GM18519 (cell line): ENCODE data around the gene WWTR1.

Experiments
- ATAC-seq: cut with Tn5 transposase; IDR thresholded peaks from one replicate; pipeline ENCODE4 v1.9.1; 2021; ENCODE audit warnings: mild to moderate bottlenecking, moderate library complexity; ENCODE audit not compliant: unreplicated experiment, low FRiP score

The WWTR1 gene

DNA sequence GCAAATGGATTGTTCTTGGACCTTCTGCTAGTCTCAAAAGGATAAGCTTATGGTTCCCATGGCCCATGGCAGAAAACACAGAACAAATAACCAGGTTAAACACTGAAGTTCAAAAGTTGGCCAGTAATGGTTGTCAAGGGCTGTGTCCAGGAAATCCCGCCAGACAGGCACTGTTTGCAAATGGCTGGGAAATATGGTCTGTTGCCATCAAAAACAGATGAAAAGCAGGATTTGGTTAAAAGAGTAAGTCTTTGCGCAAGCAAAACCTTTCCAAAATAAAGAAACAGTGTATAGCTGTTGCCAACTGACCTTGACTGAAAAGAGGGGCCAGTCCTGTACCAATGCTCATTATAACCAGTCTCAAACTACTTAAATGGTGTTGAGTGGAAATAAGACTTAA lies 58.6 kb downstream of the WWTR1 start:
- no peak for ATAC-seq

DNA sequence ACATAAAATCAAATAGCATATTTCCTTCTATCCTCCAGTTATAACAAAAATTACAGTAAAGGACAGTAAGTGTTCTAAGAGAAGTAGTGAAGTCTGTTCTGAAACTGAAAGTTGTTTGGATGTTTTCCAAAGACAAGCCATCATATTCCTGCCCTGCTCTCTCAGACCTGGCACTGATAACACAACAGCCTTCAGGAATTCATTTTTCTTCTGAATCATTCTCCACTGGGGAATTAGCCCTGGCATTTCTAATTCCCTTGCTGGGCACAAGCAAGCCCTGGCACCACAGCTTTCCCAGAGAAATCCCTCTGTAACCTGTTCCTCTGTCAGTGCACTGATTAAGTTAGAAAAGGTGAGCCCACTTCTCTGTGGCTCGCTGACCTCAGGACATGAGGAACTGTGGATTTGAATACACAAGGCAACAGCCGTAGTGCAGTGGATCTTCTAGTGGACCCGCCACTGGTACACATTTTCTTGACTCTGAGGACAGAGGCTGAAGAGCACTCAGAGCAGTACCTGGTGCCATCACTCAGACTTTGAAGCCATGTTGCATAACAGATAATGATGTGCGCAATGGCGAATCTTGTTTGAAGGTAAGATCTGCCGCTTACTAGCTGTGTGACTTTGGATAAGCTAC lies 61.6 kb downstream of the WWTR1 start:
- ATAC-seq: no peak

DNA sequence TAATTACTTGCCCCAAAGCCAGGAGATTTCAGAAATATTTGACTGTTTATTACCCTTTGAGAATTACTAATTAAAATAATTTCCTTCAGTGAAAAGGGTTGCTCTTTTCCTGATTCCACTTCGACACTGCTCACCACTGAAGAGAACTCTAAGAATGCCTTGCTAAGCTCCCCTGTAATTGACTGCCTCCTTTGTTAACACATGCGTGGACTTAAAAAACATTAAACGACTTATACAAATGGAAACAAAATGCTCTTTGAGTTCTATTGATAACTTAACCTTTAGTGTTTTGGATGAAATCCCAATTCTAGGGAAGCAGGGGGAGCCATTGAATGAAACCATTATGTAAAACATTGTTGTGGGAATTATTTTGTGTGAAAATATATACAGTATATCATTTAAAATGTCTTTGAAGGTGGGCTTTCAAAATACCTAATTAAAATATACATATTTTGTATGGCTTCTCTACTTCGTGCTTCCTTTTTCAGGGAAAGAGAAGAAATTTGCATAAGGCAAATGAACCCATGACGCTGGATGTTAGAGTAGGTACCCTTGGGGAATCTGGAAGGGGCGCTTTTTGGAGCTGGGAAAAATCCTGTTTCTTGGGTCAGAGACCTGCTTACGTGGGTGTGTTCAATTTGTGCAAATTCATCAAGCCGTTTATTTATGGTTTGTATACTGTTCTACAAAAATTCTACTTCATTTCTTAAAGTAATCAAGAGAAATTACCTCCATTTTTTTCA lies 64.2 kb downstream of the WWTR1 start:
- no peak for ATAC-seq

GRCh38 chr3:149592758-149593240 lies 65.0 kb downstream of the WWTR1 start:
- no peak for ATAC-seq

GRCh38 chr3:149590691-149591441 lies 67.0 kb downstream of the WWTR1 start:
- ATAC-seq: no peak

DNA sequence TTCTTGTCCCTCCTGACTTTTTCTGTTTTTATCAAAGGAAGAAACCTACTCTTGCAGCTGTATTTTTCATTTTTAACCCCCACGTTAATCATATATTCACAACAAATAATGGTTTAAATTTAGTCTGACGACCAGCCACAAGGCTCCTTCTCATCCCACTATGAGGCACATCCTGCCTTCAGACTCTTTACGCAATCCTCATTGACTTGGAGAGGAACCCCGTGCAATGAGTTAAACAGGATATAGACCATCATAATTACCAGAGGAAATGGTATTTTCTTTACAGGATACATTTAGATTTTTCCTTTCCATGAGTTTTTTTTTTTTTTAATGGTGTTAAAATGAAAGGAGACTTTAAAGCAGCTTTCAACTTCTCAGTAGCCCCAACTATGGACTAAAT lies 68.5 kb downstream of the WWTR1 start:
- no peak for ATAC-seq

DNA sequence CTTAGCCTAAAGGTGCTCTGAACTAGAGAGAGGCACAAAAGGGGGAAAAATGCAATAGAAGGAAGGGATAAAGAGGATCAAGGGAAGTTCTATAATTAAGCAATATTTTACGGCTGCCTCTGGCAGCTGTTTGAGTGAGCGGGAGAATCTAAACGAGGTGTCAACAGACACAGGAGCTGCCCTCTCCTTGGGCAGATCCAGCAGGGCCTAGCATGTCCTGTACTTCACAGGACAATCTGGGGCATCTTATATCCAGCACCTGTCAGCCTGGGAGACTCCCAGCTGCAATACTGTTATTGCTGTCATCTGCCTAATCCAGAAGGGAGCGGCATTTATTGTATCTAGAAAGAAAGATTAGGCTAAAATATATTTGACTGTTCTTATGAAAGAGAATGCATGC lies 68.9 kb downstream of the WWTR1 start:
- ATAC-seq: no peak

GRCh38 chr3:149587383-149587782 lies 70.4 kb downstream of the WWTR1 start:
- ATAC-seq: no peak

- ATAC-seq: no peak
These were observed 71.0 kb downstream of the WWTR1 start for GRCh38 chr3:149586871-149587270.

DNA sequence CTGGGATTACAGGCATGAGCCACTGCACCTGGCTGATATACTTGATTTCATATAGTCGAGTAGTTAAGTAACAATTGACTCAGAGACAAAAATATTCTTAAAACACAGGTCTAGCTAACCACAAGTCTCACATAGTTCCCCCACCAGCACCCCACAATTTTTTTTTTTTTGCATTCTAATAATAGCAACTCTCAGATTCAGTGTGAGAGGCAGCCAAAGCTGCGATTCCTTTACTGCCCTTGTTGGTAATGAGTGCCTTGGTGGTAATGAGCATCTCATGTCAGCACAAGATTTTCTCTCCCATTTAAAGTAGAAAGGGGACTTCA lies 72.5 kb downstream of the WWTR1 start:
- ATAC-seq: peak; percentile 90

GRCh38 chr3:149583921-149584635 lies 73.7 kb downstream of the WWTR1 start:
- ATAC-seq: no peak

GRCh38 chr3:149582395-149582794 lies 75.4 kb downstream of the WWTR1 start:
- ATAC-seq: no peak

DNA sequence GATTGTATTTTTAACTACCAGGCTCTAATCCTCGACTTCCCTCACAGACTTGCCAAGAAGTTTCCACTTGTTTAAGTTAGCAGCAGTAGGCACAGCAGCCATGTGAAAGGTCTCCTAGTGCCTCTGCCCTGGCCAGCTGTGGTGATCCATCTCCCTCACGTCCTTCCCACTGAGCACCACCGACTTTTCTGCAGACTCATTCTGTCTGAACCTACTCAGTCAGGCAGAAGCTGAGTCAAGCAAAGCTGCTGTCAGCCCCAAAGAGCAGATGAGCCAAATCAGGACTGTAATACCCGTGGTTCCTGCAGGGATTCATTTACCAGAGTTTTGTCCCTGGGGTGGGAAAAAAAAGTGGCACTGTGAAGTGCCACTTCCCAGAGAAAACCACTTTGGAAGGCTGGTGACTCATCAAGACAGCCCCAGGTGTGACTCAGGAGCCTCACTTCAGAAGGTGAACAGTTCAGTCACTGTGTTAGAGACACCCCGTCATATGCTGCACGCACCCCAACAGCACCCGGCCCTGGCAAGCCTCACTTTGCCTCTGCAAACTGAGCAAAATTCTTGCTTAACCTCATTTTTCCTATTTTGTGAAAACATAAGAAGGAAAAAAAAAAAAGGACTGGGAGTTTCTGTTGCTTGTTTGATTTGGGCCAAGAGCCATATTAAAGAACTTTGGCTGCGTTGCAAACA lies 76.0 kb downstream of the WWTR1 start:
- ATAC-seq: no peak

DNA sequence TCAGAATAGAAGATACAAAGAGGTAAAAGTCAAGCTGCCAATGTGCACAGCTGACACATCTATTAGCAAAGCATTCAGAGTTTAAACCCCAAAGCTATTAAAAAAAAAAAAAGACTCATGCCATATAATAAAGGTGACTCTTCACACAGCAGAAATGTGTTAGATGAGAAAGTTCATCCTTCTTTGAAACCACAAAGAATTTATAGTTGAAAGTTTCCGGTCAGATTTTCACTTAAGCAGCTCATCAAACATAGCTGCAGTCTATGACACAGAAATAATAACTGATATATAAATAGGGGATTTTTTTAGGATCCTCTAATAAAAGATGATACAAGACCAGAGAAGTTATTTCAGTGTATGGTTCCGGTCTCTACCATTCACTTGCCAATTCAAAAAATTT lies 76.6 kb downstream of the WWTR1 start:
- no peak for ATAC-seq

- peak; percentile 50 for ATAC-seq
These were observed 77.8 kb downstream of the WWTR1 start for GRCh38 chr3:149579838-149580542.

- ATAC-seq: no peak
These were observed 78.7 kb downstream of the WWTR1 start for GRCh38 chr3:149579161-149579560.

DNA sequence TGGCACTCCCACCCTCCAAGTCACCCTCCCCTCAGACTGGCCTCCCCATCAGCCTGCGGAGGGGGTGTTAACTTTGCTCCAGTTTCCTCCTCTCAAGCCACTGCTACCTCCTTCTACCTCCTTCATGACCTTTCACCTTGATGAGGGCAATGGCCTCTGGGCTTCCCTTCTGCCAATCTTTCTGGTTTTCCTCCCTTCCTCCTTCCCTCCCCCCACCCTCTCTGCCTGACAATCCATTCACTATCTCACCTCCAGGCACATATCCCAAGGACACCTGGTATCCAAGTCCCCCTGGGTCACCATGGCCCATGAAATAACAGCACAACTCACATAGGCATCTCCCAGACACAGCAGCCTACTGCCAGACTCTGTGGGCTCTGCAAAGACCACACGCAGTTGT lies 80.0 kb downstream of the WWTR1 start:
- no peak for ATAC-seq

DNA sequence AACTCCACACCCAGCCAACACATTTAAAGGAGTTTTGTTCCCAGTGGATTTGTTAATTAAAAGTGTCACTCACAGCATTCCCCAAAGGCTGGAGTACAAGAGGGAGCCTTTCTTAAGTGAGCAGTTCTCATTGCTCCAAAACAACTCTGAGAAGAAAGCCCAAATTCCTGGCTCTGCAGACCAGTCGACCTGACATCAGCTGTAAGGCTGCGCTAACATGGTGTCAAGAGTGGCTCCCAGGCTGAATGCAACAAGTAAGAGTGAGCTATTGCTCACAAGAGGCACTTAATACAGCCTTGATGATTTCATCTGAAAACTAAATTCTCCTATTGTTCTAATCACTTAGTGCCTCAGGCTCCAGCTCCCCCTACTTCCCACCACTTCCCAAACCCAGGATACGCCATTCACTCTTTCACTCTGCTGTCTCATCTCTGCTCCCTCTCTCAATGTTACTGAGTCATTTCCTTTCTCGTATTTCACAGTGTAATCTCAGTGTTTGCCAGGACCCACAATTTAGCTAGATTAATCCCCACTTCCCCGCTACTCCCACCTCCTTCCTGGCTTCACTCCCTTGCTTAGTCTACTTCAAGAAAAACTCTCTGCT lies 81.8 kb downstream of the WWTR1 start:
- no peak for ATAC-seq

GRCh38 chr3:149575213-149575960 lies 82.4 kb downstream of the WWTR1 start:
- no peak for ATAC-seq
